Activated CD8-positive, alpha-beta memory T cell treated with anti-CD3 and anti-CD28 coated beads for 48 hours (primary cell): ENCODE results near the gene CAPG.
"Not testable (repeated sequence)": the region's sequence is repeated elsewhere in the genome, so short reads cannot be mapped to it uniquely, and the experiment has no call there.

ENCODE experiments used
- DNase-seq, 3 experiments: peaks; one replicate each; pipeline ENCODE4 v3.0.0-alpha.2; 2020; ENCODE audit warnings: low read depth in 2 of 3, low spot score in 2 of 3

The CAPG gene

GRCh38 chr2:85397925-85398331 lies 12.2 kb downstream of the CAPG start:
- DNase-seq, result no peak

GRCh38 chr2:85396531-85397470 lies 13.4 kb downstream of the CAPG start:
- no peak for DNase-seq

GRCh38 chr2:85395912-85396475 lies 14.2 kb downstream of the CAPG start:
- DNase-seq, result no peak

GRCh38 chr2:85394976-85395375 lies 15.2 kb downstream of the CAPG start:
- DNase-seq, result no peak

- no peak for DNase-seq
Observed at GRCh38 chr2:85394261-85394681, 15.9 kb downstream of the CAPG start.

- DNase-seq, result no peak
Observed at GRCh38 chr2:85393836-85394235, 16.3 kb downstream of the CAPG start.

GRCh38 chr2:85390941-85391669 lies 19.1 kb downstream of the CAPG start:
- peak in 2 of 3 experiments; percentile 51 to 59 for DNase-seq

GRCh38 chr2:85388878-85389538 lies 21.2 kb downstream of the CAPG start:
- DNase-seq, result no peak

GRCh38 chr2:85387754-85388153 lies 22.4 kb downstream of the CAPG start:
- no peak for DNase-seq

- DNase-seq, result no peak
Observed at GRCh38 chr2:85385746-85386145, 24.4 kb downstream of the CAPG start.

GRCh38 chr2:85383850-85384249 lies 26.3 kb downstream of the CAPG start:
- DNase-seq, result no peak

- DNase-seq, result not testable (repeated sequence)
Observed at GRCh38 chr2:85383151-85383550, 27.0 kb downstream of the CAPG start.

- no peak for DNase-seq
Observed at GRCh38 chr2:85380048-85380447, 30.1 kb downstream of the CAPG start.

- no peak for DNase-seq
Observed at GRCh38 chr2:85378257-85378656, 31.9 kb downstream of the CAPG start.

GRCh38 chr2:85377083-85377482 lies 33.1 kb downstream of the CAPG start:
- DNase-seq, result no peak

- DNase-seq, result no peak
Observed at GRCh38 chr2:85376291-85377065, 33.7 kb downstream of the CAPG start.

- no peak for DNase-seq
Observed at GRCh38 chr2:85371045-85371444, 39.1 kb downstream of the CAPG start.

GRCh38 chr2:85369500-85369899 lies 40.7 kb downstream of the CAPG start:
- no peak for DNase-seq

GRCh38 chr2:85368921-85369320 lies 41.2 kb downstream of the CAPG start:
- DNase-seq, result no peak

GRCh38 chr2:85367180-85367579 lies 43.0 kb downstream of the CAPG start:
- no peak for DNase-seq
